GM19193 (cell line): ENCODE results near the gene BACE1-AS.

Source experiments
- POLR2A ChIP-seq: IDR thresholded peaks from 4 replicates; pipeline ENCODE4 v1.6.1; 2011; ENCODE audit not compliant: insufficient read depth, insufficient read length; ENCODE audit errors: extremely low read depth

The BACE1-AS gene

GRCh38 chr11:117290809-117291396, at the start of gene BACE1-AS:
BACE1-AS (plus strand) TSS chr11:117291346.
- TF ChIP-seq POLR2A, result no peak

GRCh38 chr11:117248341-117248740, 42.8 kb upstream of the BACE1-AS start:
- no peak for TF ChIP-seq POLR2A

- no peak for TF ChIP-seq POLR2A
These were observed 41.6 kb upstream of the BACE1-AS start for GRCh38 chr11:117249571-117249970.

- TF ChIP-seq POLR2A, result no peak
These were observed 39.6 kb upstream of the BACE1-AS start for GRCh38 chr11:117251506-117251905.

GRCh38 chr11:117255966-117256365, 35.2 kb upstream of the BACE1-AS start:
- TF ChIP-seq POLR2A, result no peak

GRCh38 chr11:117256573-117256972, 34.6 kb upstream of the BACE1-AS start:
- TF ChIP-seq POLR2A, result no peak

GRCh38 chr11:117258576-117258975, 32.6 kb upstream of the BACE1-AS start:
- TF ChIP-seq POLR2A, result no peak

GRCh38 chr11:117259417-117259816, 31.7 kb upstream of the BACE1-AS start:
- no peak for TF ChIP-seq POLR2A

GRCh38 chr11:117265745-117266144, 25.4 kb upstream of the BACE1-AS start:
- no peak for TF ChIP-seq POLR2A

GRCh38 chr11:117269856-117270255, 21.3 kb upstream of the BACE1-AS start:
- no peak for TF ChIP-seq POLR2A

- TF ChIP-seq POLR2A, result no peak
These were observed 19.9 kb upstream of the BACE1-AS start for GRCh38 chr11:117271208-117271607.

GRCh38 chr11:117273550-117274289, 17.4 kb upstream of the BACE1-AS start:
- TF ChIP-seq POLR2A, result no peak

GRCh38 chr11:117278347-117278746, 12.8 kb upstream of the BACE1-AS start:
- TF ChIP-seq POLR2A, result no peak

GRCh38 chr11:117279711-117280376, 11.3 kb upstream of the BACE1-AS start:
- TF ChIP-seq POLR2A, result no peak

GRCh38 chr11:117281159-117281558, 10.0 kb upstream of the BACE1-AS start:
- TF ChIP-seq POLR2A, result no peak

GRCh38 chr11:117281869-117282268, 9.3 kb upstream of the BACE1-AS start:
- TF ChIP-seq POLR2A, result no peak

GRCh38 chr11:117282956-117283355, 8.2 kb upstream of the BACE1-AS start:
- no peak for TF ChIP-seq POLR2A

GRCh38 chr11:117284053-117284452, 7.1 kb upstream of the BACE1-AS start:
- no peak for TF ChIP-seq POLR2A
